Measurements from ENCODE around the gene POLN. TPM values are rescaled to one million over a fixed set of nuclear protein-coding genes. Genes with fewer than 3 reads are reported as not detected.

The POLN gene
- total RNA-seq, 2 experiments from 2014 or later = 4.0 to 4.4 TPM

GRCh38 chr4:2262145-2262943, 20.4 kb upstream of the POLN start:
- Histone ChIP-seq H3K9me2 (ENCODE audit: insufficient read depth, low read length) (no peaks in the 10 kb centered on the region), H3K27ac (ENCODE audit: low read depth, low read length, poor library complexity, severe bottlenecking) (peak overlapping the region; percentile 49), H3K9me3 (ENCODE audit: low read length) (no peaks in the 10 kb centered on the region), H3K36me3 (ENCODE audit: insufficient read depth, low read length) (no peaks in the 10 kb centered on the region), H2AFZ (ENCODE audit: low read length) (peak overlapping the region; percentile 72; the same call in 1 of the 2 replicates), H3K4me3 (ENCODE audit: low read depth, low read length, poor library complexity, severe bottlenecking) (peak overlapping the region; percentile 71), H3K79me2 (ENCODE audit: insufficient read depth, low read depth, low read length) (no peaks in the 10 kb centered on the region), H3K4me1 (ENCODE audit: insufficient read depth, low read length, poor library complexity, severe bottlenecking) (peaks cover 20% of the 10 kb centered on the region), H4K20me1 (ENCODE audit: insufficient read depth, low read length) (no peaks in the 10 kb centered on the region), H3K4me2 (ENCODE audit: low read length) (peak overlapping the region; percentile 81)
- POLR2A ChIA-PET = interaction anchor here (0.6 to 2.4 kb wide), 5 partner anchors 20 to 207 kb away, joined by 3 to 7 read pairs (median 5); partner anchors contain the start of genes HAUS3, POLN and RNF4
- intact Hi-C loops (cut with micrococcal nuclease; ENCODE audit: unreplicated experiment) = loop anchor here (1.0 kb wide), 1 partner anchor 20 kb away; the partner anchor contains the start of genes HAUS3 and POLN
- peak; percentile 100 for DNase-seq (ENCODE audit: low spot score)
- no peak for TF ChIP-seq CTCF (conservative IDR thresholded peaks at IDR 0.05; ENCODE audit: low read length)
- TF ChIP-seq EZH2phosphoT487 (IDR thresholded peaks at IDR 0.05; ENCODE audit: borderline replicate concordance, low read depth, low read length) = no peak
- BruUV-seq (replicated peaks) = no TSS peak
- CTCF ChIA-PET (ENCODE audit: unreplicated experiment) = no interaction called here

GRCh38 chr4:2261853-2262144, 19.9 kb upstream of the POLN start, which contains the start of gene MXD4:
TSS of gene MXD4 (minus strand) at chr4:2262109. CDS start at chr4:2261980, 129 bp downstream.
- Histone ChIP-seq H3K4me3 (ENCODE audit: low read depth, low read length, poor library complexity, severe bottlenecking) (peak within 1 kb of the TSS; percentile 76), H4K20me1 (ENCODE audit: insufficient read depth, low read length) (no peaks in the 10 kb centered on the region), H2AFZ (ENCODE audit: low read length) (peak within 1 kb of the TSS; percentile 72), H3K9me3 (ENCODE audit: low read length) (no peaks in the 10 kb centered on the region), H3K4me2 (ENCODE audit: low read length) (peak within 1 kb of the TSS; percentile 96), H3K9me2 (ENCODE audit: insufficient read depth, low read length) (no peaks in the 10 kb centered on the region), H3K79me2 (ENCODE audit: insufficient read depth, low read depth, low read length) (no peaks in the 10 kb centered on the region), H3K36me3 (ENCODE audit: insufficient read depth, low read length) (no peaks in the 10 kb centered on the region), H3K27ac (ENCODE audit: low read depth, low read length, poor library complexity, severe bottlenecking) (peak within 1 kb of the TSS; percentile 49), H3K4me1 (ENCODE audit: insufficient read depth, low read length, poor library complexity, severe bottlenecking) (peaks cover 20% of the 10 kb centered on the region)
- ChIA-PET CTCF (ENCODE audit: unreplicated experiment) (no interaction called here), POLR2A (interaction anchor here (0.9 to 2.4 kb wide), 2 partner anchors 20 to 129 kb away, joined by 5 to 7 read pairs; partner anchors contain the start of genes HAUS3 and POLN)
- DNase-seq (ENCODE audit: low spot score) = no peak
- no peak for TF ChIP-seq EZH2phosphoT487 (IDR thresholded peaks at IDR 0.05; ENCODE audit: borderline replicate concordance, low read depth, low read length)
- no peak for TF ChIP-seq CTCF (conservative IDR thresholded peaks at IDR 0.05; ENCODE audit: low read length)
- no TSS peak for BruUV-seq (replicated peaks)
- intact Hi-C loops (cut with micrococcal nuclease; ENCODE audit: unreplicated experiment) = loop anchor here (1.0 kb wide), 1 partner anchor 19 kb away; the partner anchor contains the start of genes HAUS3 and POLN

Measured in OCI-LY7 (cell line).